Measurements from ENCODE around the gene HNRNPM.

HNRNPM gene

DNA sequence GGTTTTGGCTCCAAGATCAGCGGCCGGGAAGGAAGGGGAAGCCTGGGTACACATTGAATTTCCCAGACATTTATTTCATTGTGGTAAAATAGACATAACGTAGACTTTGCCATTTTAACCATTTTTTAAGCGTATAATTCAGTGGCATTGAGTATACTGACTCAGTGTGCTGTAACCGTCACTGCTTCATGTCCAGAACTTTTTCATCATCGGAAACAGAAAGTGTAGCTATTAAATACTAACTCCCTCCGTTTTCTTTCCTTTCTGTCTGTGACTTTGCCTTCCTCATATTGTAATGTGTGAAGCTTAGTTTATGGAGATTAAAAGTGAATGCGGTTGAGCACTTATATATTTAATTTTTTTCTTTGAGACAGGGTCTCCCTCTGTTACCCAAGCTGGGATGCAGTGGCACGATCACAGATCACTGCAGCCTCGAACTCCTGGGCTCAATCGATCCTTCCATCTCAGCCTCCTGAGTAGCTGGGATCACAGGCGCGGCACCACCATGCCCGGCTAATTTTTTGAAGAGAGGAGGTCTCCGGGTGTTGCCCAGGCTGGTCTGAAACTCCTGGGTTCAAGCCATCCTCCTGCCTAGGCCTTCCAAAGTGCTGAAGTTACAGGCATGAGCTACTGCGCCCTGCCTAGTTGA is 1.4 kb downstream of the HNRNPM start:
- peak overlapping the region; percentile 85 for H3K4me3 ChIP-seq (ENCODE audit: low read length)
- DNase-seq (ENCODE audit: low read depth), result no peak
- TF ChIP-seq CTCF (conservative IDR thresholded peaks at IDR 0.05; ENCODE audit: low read depth, low read length), result no peak

DNA sequence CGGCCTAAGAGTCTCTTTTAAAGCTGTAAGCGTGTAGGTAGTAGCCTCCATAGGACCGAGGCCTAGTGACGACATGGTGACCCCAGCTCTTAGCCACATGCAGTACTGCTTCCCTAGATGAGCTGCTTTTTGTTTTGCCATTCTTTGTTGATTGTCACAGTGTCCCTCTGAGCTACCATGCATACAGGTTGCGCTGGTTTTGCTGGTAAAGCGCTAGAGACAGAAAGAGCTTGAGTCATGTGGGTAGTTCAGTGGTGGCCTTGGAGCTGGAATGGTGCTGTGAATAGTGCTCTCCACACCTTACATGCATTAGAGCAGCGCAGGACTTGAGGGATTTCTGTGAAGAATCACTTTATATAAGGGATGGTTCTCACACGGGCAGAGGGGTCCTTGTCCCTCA is 5.1 kb downstream of the HNRNPM start:
- no peak for TF ChIP-seq CTCF (conservative IDR thresholded peaks at IDR 0.05; ENCODE audit: low read depth, low read length)
- no peak for DNase-seq (ENCODE audit: low read depth)
- H3K4me3 ChIP-seq (ENCODE audit: low read length), result no peak overlapping the region

DNA sequence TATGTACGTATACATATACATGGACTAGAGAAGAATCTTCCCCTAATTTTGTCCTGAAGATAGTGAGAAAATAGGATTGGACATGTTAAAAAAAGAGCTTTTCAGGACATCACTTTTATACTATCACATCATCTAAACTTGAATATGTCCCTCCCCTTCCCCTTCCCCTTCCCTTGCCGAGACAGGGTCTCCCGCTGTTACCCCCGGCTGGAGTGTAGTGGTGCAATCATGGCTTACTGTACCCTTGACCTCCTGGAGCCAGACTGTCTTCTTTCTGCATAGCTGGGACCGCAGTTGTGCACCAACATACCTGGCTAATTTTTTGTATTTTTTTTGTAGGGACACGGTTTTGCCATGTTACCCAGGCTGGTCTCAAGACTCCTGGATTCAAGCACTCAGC is 6.6 kb downstream of the HNRNPM start:
- TF ChIP-seq CTCF (conservative IDR thresholded peaks at IDR 0.05; ENCODE audit: low read depth, low read length), result no peak

DNA sequence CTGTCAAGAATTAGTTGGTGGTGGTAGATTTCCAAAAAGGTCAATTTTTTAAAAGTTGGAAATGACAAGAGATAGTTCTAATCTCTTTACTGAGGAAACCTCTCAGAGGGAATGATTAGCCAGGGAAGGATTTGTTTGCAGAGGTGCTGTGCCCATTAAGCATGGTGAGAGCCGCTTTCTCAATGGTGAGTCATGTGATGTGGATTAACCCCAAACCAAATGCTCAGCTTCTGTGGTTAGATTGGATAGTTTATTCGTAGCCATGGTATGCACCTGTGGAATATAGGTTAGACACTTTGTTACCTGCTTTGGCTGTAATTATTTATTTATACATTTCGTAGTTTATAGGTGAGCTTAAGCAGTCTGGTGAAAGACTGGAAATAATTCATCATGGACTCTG is 7.1 kb downstream of the HNRNPM start:
- H3K4me3 ChIP-seq (ENCODE audit: low read length), result no peak overlapping the region
- no peak for TF ChIP-seq CTCF (conservative IDR thresholded peaks at IDR 0.05; ENCODE audit: low read depth, low read length)
- peak; percentile 69 for DNase-seq (ENCODE audit: low read depth)

More for the DNA sequence above, 6.6 kb downstream of the HNRNPM start:
- no peak overlapping the region for H3K4me3 ChIP-seq (ENCODE audit: low read length)
- no peak for DNase-seq (ENCODE audit: low read depth)

DNA sequence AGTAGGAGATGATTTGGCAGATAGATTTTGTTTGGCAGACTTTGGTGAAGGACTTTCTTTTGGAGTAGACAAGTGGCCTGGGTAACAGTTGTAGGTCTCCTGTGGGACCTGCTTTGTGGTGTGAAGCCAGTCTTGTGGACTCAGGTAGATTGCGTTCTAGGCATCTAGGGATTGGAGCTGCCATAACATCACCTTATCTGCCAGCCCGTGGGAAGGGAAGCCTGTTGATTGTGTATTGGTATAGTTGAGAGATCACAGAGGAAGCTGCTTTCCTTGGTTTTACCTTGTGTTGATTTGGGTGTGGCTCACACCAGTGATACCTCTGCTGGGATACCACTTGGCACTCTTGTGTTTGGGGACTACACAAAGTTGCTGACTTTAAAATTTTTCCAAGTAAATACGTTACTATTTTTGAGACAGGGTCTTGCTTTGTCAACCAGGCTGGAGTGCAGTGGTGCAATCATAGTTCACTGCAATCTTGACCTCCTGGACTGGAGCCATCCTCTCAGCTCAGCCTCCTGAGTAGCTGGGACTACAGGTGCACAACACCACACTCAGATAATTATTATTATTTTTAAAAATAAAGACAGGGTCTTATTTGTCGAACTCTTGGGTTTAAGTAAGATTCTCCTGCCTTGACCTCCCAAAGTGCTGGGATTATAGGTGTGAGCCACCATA is 7.8 kb downstream of the HNRNPM start:
- H3K4me3 ChIP-seq (ENCODE audit: low read length), result no peak overlapping the region
- no peak for TF ChIP-seq CTCF (conservative IDR thresholded peaks at IDR 0.05; ENCODE audit: low read depth, low read length)
- DNase-seq (ENCODE audit: low read depth), result no peak

DNA sequence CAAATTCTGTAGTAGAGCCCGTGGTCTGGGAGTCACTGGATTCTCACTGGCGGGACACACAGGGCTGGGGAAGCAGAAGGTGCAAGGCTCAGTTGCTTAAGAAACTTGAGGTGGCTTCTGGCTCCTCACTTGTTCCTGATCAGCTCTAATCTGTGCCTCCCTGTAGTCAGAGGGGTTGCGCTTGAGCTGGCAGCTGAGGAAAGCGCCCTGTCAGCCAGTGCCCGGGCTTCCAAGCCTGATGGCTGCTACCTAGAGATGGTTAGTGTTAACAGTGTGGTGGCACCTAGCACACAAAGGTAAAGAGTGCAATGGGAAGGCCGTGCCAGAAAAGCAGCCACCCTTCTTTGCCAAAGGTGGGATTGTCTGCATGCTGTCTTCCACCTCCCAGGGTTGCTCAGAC is 8.8 kb downstream of the HNRNPM start:
- no peak for TF ChIP-seq CTCF (conservative IDR thresholded peaks at IDR 0.05; ENCODE audit: low read depth, low read length)
- H3K4me3 ChIP-seq (ENCODE audit: low read length), result no peak overlapping the region

DNA sequence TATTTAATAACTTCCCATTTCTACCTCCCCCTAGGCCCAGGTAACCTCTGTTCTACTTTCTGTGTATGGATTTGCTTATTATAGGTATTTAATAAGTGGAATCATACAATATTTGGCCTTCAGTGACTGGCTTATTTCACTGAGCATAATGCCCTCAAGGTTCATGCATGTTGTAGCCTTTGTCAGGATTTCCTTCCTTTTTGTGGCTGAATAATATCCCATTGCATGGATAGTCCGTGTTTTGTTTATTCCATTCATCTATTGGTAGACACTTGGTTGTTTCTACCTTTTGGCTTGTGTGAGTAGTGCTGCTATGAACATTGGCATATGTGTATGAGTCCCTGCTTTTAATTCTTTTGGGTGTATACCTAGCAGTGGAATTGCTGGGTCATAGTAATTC is 9.4 kb downstream of the HNRNPM start:
- DNase-seq (ENCODE audit: low read depth), result no peak
- TF ChIP-seq CTCF (conservative IDR thresholded peaks at IDR 0.05; ENCODE audit: low read depth, low read length), result no peak
- H3K4me3 ChIP-seq (ENCODE audit: low read length), result no peak overlapping the region

More for the DNA sequence above, 8.8 kb downstream of the HNRNPM start:
- DNase-seq (ENCODE audit: low read depth), result no peak

All from retinal pigment epithelial cell (primary cell).